K562 (cell line): ENCODE data around the gene ZNF502. TPM values are rescaled to one million over a fixed set of nuclear protein-coding genes. Genes with fewer than 3 reads are reported as not detected.

ENCODE experiments used
- ATAC-seq: fragments of 200-7000 bp; cut with Tn5 transposase; 3 replicates; pipeline ENCODE4 v1.9.1; 2020; ENCODE audit warnings: moderate library complexity
- Bru-seq: library from RNA; stranded (reverse); fragments of 400-500 nt; gene quantifications from one replicate; lab custom pipeline; 2021; lab: Mats Ljungman, UMichigan
- BruChase-seq, 2 experiments: library from RNA; stranded (reverse); fragments of 400-500 nt; gene quantifications; one replicate each; lab custom pipeline; 2021; lab: Mats Ljungman, UMichigan
- BruUV-seq: library from RNA; stranded (reverse); fragments of 400-500 nt; replicated peaks from 2 replicates; lab custom pipeline; 2021; lab: Mats Ljungman, UMichigan
- CTCF ChIA-PET: fragments of 300-600 bp; formaldehyde crosslinking; extraction: SDS; loops from one replicate; lab custom pipeline; 2021; ENCODE audit warnings: low intra/inter-chr PET ratio; lab: Yijun Ruan, JAX
- POLR2A ChIA-PET: fragments of 300-600, 350-650 bp; sonication (Branson Sonifier 250); formaldehyde crosslinking; extraction: SDS; loops from one replicate; lab custom pipeline; 2021; ENCODE audit warnings: antibody characterized with exemption, inconsistent platforms; lab: Yijun Ruan, JAX
- DNase-seq, 4 experiments: peaks; one replicate each; pipeline versions ENCODE4 v3.0.0 to v3.0.0-alpha.2; 2011 to 2018; ENCODE audit warnings: low spot score in 3 of 4, mixed read lengths in 3 of 4; ENCODE audit errors: extremely low read depth in 1 of 4
- FAIRE-seq: peaks from 2 replicates; lab custom pipeline; 2011; peaks lifted over from hg19 to GRCh38; lab: Jason Lieb, UNC
- H2AFZ ChIP-seq: 2 replicates; pipeline ENCODE4 v1.6.0; 2011; ENCODE audit warnings: low read depth, low read length, control low read depth, inconsistent platforms
- H3K27ac ChIP-seq: fragments of 200-600 bp; 3 replicates; pipeline ENCODE4 v1.8.0; 2011; ENCODE audit warnings: low read depth, mild to moderate bottlenecking, control low read depth, inconsistent platforms, low read length, moderate library complexity, mixed read lengths; ENCODE audit errors: extremely low read depth
- H3K27me3 ChIP-seq, 2 experiments: fragments of 300-600 bp in 1 of 2; 2 replicates in 1 of 2; 3 replicates in 1 of 2; pipeline versions ENCODE4 v1.6.0 to v1.8.0; 2011; ENCODE audit warnings: inconsistent platforms in 2 of 2, low read length in 2 of 2, mild to moderate bottlenecking in 1 of 2, mixed read lengths in 1 of 2, moderate library complexity in 1 of 2; ENCODE audit not compliant: control insufficient read depth in 2 of 2, insufficient read depth in 2 of 2
- H3K36me3 ChIP-seq: fragments of 300-600 bp; 3 replicates; pipeline ENCODE4 v1.8.0; 2011; ENCODE audit warnings: mild to moderate bottlenecking, low read length, inconsistent platforms; ENCODE audit not compliant: control insufficient read depth, insufficient read depth
- H3K4me1 ChIP-seq, 2 experiments: fragments of 200-600 bp in 1 of 2; replicated peaks in 1 of 2; 2 replicates in 1 of 2; 3 replicates in 1 of 2; pipeline versions ENCODE4 v1.5.1 to v1.8.0; 2011; ENCODE audit warnings: inconsistent platforms in 2 of 2, low read length in 2 of 2, mild to moderate bottlenecking in 1 of 2, mixed read lengths in 1 of 2, moderate library complexity in 1 of 2; ENCODE audit not compliant: control insufficient read depth in 2 of 2, insufficient read depth in 2 of 2
- H3K4me2 ChIP-seq: 2 replicates; pipeline ENCODE4 v1.6.1; 2011; ENCODE audit warnings: low read length, control low read depth, inconsistent platforms, mixed read lengths; ENCODE audit not compliant: insufficient read depth
- H3K4me3 ChIP-seq: fragments of 200-600 bp; sonication (generic), shearing (Covaris generic); 2 replicates; pipeline ENCODE4 v1.5.1; 2016; ENCODE audit warnings: control low read depth, inconsistent platforms
- H3K79me2 ChIP-seq: fragments of 200-600 bp; 3 replicates; pipeline ENCODE4 v1.8.0; 2011; ENCODE audit warnings: low read length, inconsistent platforms; ENCODE audit not compliant: control insufficient read depth, insufficient read depth
- H3K9ac ChIP-seq, 2 experiments: 2 replicates each; pipeline versions ENCODE4 v1.6.0 to v1.6.1; 2011; ENCODE audit warnings: low read depth in 2 of 2, low read length in 2 of 2, control low read depth in 1 of 2, inconsistent platforms in 1 of 2, mild to moderate bottlenecking in 1 of 2, mixed read lengths in 1 of 2; ENCODE audit not compliant: insufficient read depth in 1 of 2
- H3K9me1 ChIP-seq: one replicate; pipeline ENCODE4 v1.6.0; 2011; ENCODE audit warnings: inconsistent platforms, mild to moderate bottlenecking, low read length, moderate library complexity; ENCODE audit not compliant: control insufficient read depth, insufficient read depth
- H3K9me3 ChIP-seq: replicated peaks from 2 replicates; pipeline ENCODE4 v1.5.1; 2011; ENCODE audit warnings: low read depth, low read length, inconsistent platforms; ENCODE audit not compliant: control insufficient read depth, insufficient read depth
- H4K20me1 ChIP-seq: replicated peaks from 2 replicates; pipeline ENCODE4 v1.6.1; 2011; ENCODE audit warnings: low read length, inconsistent platforms, mixed read lengths; ENCODE audit not compliant: control insufficient read depth, insufficient read depth
- ATF1 ChIP-seq, 2 experiments: fragments of 450-650 bp in 1 of 2; IDR thresholded peaks; 2 replicates each; pipeline ENCODE4 v1.6.1; 2016; ENCODE audit warnings: missing compliant biosample characterization in 1 of 2, missing genetic modification characterization in 1 of 2
- DMBX1 ChIP-seq: fragments of 250-450 bp; sonication (Bioruptor Pico); IDR thresholded peaks from 2 replicates; pipeline ENCODE4 v1.8.0; 2022; ENCODE audit warnings: inconsistent platforms, mild to moderate bottlenecking, moderate library complexity, borderline replicate concordance
- L3MBTL2 ChIP-seq: fragments of 450-650 bp; IDR thresholded peaks from 2 replicates; pipeline ENCODE4 v1.6.1; 2016; ENCODE audit warnings: mild to moderate bottlenecking, moderate library complexity
- RBM25 ChIP-seq: fragments of 200-400 bp; formaldehyde crosslinking; IDR thresholded peaks from 2 replicates; pipeline ENCODE4 v1.6.1; 2018; ENCODE audit warnings: low read length, low read depth, moderate library complexity; ENCODE audit not compliant: severe bottlenecking
- SNIP1 ChIP-seq: fragments of 450-650 bp; IDR thresholded peaks from 2 replicates; pipeline ENCODE4 v1.7.1; 2017; ENCODE audit warnings: low read depth, mild to moderate bottlenecking
- TRIM28 ChIP-seq: fragments of 450-650 bp; IDR thresholded peaks from 2 replicates; pipeline ENCODE4 v1.6.1; 2017
- WGBS: fragments of 100-300 bp; shearing (Covaris generic); methylation state at CpG from one replicate; pipeline ENCODE4 v1.1.6; 2016; ENCODE audit warnings: low coverage, mixed read lengths; ENCODE audit not compliant: insufficient coverage; ENCODE audit errors: missing lambda C conversion rate; 5-methylcytosine and 5-hydroxymethylcytosine counted together
- in situ Hi-C: fragments of 300-500 bp; cut with MboI; formaldehyde crosslinking; loops from 4 replicates; pipeline ENCODE4 v1.15.0; 2018; ENCODE audit warnings: inconsistent platforms, mixed read lengths
- intact Hi-C: fragments of 100-400 bp; cut with micrococcal nuclease; formaldehyde crosslinking; loops from 2 replicates; pipeline ENCODE4 v1.14.2; 2022
- long read RNA-seq, 3 experiments: library from polyadenylated mRNA in 2 of 3; library from RNA in 1 of 3; unstranded in 2 of 3; stranded (forward) in 1 of 3; transcript quantifications; one replicate each; pipeline ENCODE4 v2.0.0, GENCODE V29; 2019 to 2022
- polyA minus RNA-seq, 3 experiments: library from RNA; depleted of rRNA, polyadenylated mRNA; stranded (reverse); fragments of >200 nt; gene quantifications; 2 replicates each; pipeline ENCODE4 v1.2.3, GENCODE V29; 2011
- polyA plus RNA-seq, 8 experiments: library from polyadenylated mRNA; depleted of rRNA in 4 of 8; stranded (reverse) in 5 of 8; unstranded in 3 of 8; fragments of >200 nt; fragmentation: Nextera tagmentation in 2 of 8; fragmentation: Illumina TruSeq in 1 of 8; extraction: Ambion mirVana in 2 of 8; extraction: Trizol in 1 of 8; gene quantifications; 2 replicates each; pipeline versions ENCODE4 v1.2.1 to v1.2.3, GENCODE V29; 2011 to 2014; ENCODE audit warnings: inconsistent platforms in 1 of 8, missing spikeins in 1 of 8
- total RNA-seq, 7 experiments: library from RNA; depleted of rRNA in 6 of 7; stranded (reverse); fragments of >200 nt in 6 of 7; fragmentation: Illumina TruSeq in 2 of 7; extraction: Trizol in 2 of 7; gene quantifications; 2 replicates each; pipeline versions ENCODE4 v1.2.1 to v1.2.3, GENCODE V29; 2011 to 2021; ENCODE audit warnings: low replicate concordance in 1 of 7
- TF ChIP-seq, protein P1 (sequence below): fragments of 250-450 bp; sonication (Bioruptor Pico); IDR thresholded peaks from 2 replicates; pipeline ENCODE4 v1.8.0; 2021; ENCODE audit warnings: moderate library complexity, mild to moderate bottlenecking, inconsistent platforms
- TF ChIP-seq, protein P2 (sequence below), 2 experiments: fragments of 450-650 bp; conservative IDR thresholded peaks; 2 replicates each; pipeline ENCODE4 v1.6.1; 2017; ENCODE audit warnings: mild to moderate bottlenecking in 2 of 2, moderate library complexity in 2 of 2
- TF ChIP-seq, protein P3 (sequence below): fragments of 450-650 bp; IDR thresholded peaks from 2 replicates; pipeline ENCODE4 v1.6.1; 2016
- TF ChIP-seq, protein P4 (sequence below): fragments of 450-650 bp; IDR thresholded peaks from 2 replicates; pipeline ENCODE4 v1.7.1; 2018; ENCODE audit warnings: mild to moderate bottlenecking, low read depth; ENCODE audit not compliant: partially characterized antibody

Gene ZNF502
- total RNA-seq (2011; cell fraction: chromatin; rRNA removed; ENCODE audit: low replicate concordance), result 0.60 and 2.4 TPM in 2 replicates
- 0.66 and 0.67 TPM in 2 replicates for total RNA-seq (2011; cell fraction: nucleolus; rRNA removed)
- total RNA-seq (2011; cell fraction: nucleoplasm; rRNA removed), result 0.66 and 0.76 TPM in 2 replicates
- total RNA-seq (2014; rRNA removed) (0.59 and 0.61 TPM in 2 replicates), total RNA-seq (2014; rRNA removed; fragmentation: Illumina TruSeq; extraction: Trizol) (0.73 and 1.3 TPM in 2 replicates), total RNA-seq (2015; rRNA removed; fragmentation: Illumina TruSeq; extraction: Trizol) (0.68 and 0.98 TPM in 2 replicates), total RNA-seq (2021) (0.65 and 0.73 TPM in 2 replicates), polyA plus RNA-seq (2011; rRNA removed) (0.11 and 0.47 TPM in 2 replicates), polyA plus RNA-seq (2014; fragmentation: Illumina TruSeq; extraction: Trizol) (0.73 and 0.90 TPM in 2 replicates), polyA plus RNA-seq (2014; fragmentation: Nextera tagmentation; extraction: Ambion mirVana) (under 1 TPM; 0.38 to 0.67 TPM), polyA plus RNA-seq (2014; rRNA removed) (0.60 and 1.6 TPM in 2 replicates), polyA minus RNA-seq (2011; rRNA and poly(A)+ RNA removed) (0.15 and 0.46 TPM in 2 replicates), Bru-seq, nascent RNA (percentile 45 among the genes with signal in this experiment), BruChase-seq, experiment 1, labeled RNA remaining after a 2-hour chase (percentile 54 among the genes with signal in this experiment), BruChase-seq, experiment 2, labeled RNA remaining after a 6-hour chase (percentile 55 among the genes with signal in this experiment)
- polyA plus RNA-seq (2011; cell fraction: cytosol; rRNA removed), result 0.03 and 0.07 TPM in 2 replicates
- polyA plus RNA-seq (2011; cell fraction: nucleus; rRNA removed), result 0.10 and 0.30 TPM in 2 replicates
- 0.29 and 0.84 TPM in 2 replicates for polyA plus RNA-seq (2012)
- polyA minus RNA-seq (2011; cell fraction: cytosol; rRNA and poly(A)+ RNA removed), result not detected in 2 replicates
- polyA minus RNA-seq (2011; cell fraction: nucleus; rRNA and poly(A)+ RNA removed), result 0.33 and 0.40 TPM in 2 replicates
- long read RNA-seq, experiment 1, partial matches to known transcripts, result 0 of 2 reads
- long read RNA-seq, experiment 1, other reads (novel, unspliced or antisense), result 1 of 2 reads
- long read RNA-seq, experiment 2, partial matches to known transcripts, result 0 of 3 reads
- long read RNA-seq, experiment 2, other reads (novel, unspliced or antisense), result 1 of 3 reads
- long read RNA-seq, experiment 3, result 0 reads

DNA sequence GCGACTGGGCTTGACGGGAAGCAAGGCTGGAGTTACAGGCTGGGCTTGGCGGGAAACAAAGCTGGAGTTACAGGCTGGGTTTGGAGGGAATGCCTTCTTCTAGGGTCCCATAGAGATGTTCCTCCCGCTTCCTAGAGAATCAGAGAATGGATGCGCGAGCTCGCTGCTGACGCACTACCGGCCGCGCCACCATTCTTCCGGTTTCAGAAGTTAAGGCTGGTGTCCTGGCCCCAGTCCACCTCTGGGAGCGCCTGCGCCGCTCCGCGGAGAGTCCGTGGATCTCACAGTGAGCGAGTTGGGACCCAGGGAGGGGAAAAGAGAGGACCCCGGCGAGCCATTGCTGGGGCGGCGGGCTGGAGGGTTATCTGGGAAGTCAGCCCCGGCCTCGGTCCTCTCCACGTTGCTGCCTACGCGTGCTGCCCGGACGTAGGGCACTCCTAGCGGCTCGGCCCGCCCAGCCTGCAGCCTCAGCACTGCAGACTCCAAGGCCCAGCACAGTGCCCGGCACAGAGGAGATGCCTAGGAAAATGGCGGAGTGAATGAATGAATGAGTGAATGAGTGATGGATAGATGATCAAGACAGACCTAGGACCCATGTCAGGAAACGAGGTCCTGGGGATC lies at the start of gene ZNF502:
Gene ZNF502 (plus strand): TSS at position 206 of the 621 bp plus-strand sequence. CDS start 7,602 bp downstream, outside the sequence.
- H3K9me3 ChIP-seq, result peaks cover 12% of the 10 kb centered on the region
- H3K36me3 ChIP-seq, result no peaks in the 10 kb centered on the region
- in situ Hi-C loops, result no loop called here
- peak within 1 kb of the TSS; percentile 77 for H3K4me2 ChIP-seq
- peaks cover 0 to 7% of the 10 kb centered on the region in 2 experiments; a peak in 1 of 5 replicates for H3K4me1 ChIP-seq
- peaks cover 14 to 25% of the 10 kb centered on the region in 2 experiments; a peak in 4 of 5 replicates for H3K27me3 ChIP-seq
- H4K20me1 ChIP-seq, result no peaks in the 10 kb centered on the region
- FAIRE-seq (no peak), ATAC-seq (peak; percentile 99), DNase-seq (peak; percentile 44 to 76 (median 64))
- no peaks in the 10 kb centered on the region for H3K9me1 ChIP-seq
- H3K9ac ChIP-seq, result peak within 1 kb of the TSS in 1 of 2 experiments; percentile 48; a peak in 1 of 4 replicates
- peak within 1 kb of the TSS; percentile 95 for H2AFZ ChIP-seq
- no peak within 1 kb of the TSS; the same call in 2 of the 3 replicates for H3K27ac ChIP-seq
- ChIA-PET POLR2A (interaction anchor here (0.5 to 1.4 kb wide), 5 partner anchors 8 to 288 kb away, joined by 3 to 4 read pairs (median 3); partner anchors contain the start of gene ZNF501), CTCF (interaction anchor here (0.8 kb wide), 1 partner anchor 135 kb away, joined by 3 read pairs; no protein-coding TSS in a partner anchor)
- peak within 1 kb of the TSS; percentile 46 for H3K4me3 ChIP-seq
- intact Hi-C loops, result loop anchor here (1.0 to 10.0 kb wide), 2 partner anchors 17 to 178 kb away; partner anchors contain the start of gene ZNF501
- 10% methylated on average over 31 of the region's 36 CpGs for WGBS
- no peaks in the 10 kb centered on the region for H3K79me2 ChIP-seq
- TSS peak; percentile 66 for BruUV-seq
- TF ChIP-seq ATF1 (CRISPR knock-in tag; IDR thresholded peaks at IDR 0.05) (peak; percentile 50; the same call in 1 of the 2 replicates), ATF1 (tag; IDR thresholded peaks at IDR 0.05) (peak; percentile 96), TRIM28 (no peak), DMBX1 (0 out of 2 replicates have a peak, but pooled peaks have one; percentile 52), L3MBTL2 (peak; percentile 31; the same call in 1 of the 2 replicates), RBM25 (no peak), SNIP1 (peak; percentile 80)
- TF ChIP-seq, protein P1, sequence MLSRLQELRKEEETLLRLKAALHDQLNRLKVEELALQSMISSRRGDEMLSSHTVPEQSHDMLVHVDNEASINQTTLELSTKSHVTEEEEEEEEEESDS, result no peak
- TF ChIP-seq, protein P2, sequence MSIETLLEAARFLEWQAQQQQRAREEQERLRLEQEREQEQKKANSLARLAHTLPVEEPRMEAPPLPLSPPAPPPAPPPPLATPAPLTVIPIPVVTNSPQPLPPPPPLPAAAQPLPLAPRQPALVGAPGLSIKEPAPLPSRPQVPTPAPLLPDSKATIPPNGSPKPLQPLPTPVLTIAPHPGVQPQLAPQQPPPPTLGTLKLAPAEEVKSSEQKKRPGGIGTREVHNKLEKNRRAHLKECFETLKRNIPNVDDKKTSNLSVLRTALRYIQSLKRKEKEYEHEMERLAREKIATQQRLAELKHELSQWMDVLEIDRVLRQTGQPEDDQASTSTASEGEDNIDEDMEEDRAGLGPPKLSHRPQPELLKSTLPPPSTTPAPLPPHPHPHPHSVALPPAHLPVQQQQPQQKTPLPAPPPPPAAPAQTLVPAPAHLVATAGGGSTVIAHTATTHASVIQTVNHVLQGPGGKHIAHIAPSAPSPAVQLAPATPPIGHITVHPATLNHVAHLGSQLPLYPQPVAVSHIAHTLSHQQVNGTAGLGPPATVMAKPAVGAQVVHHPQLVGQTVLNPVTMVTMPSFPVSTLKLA (conservative IDR thresholded peaks at IDR 0.05), result peak; percentile 20 to 47; a peak in 1 of 4 replicates
- TF ChIP-seq, protein P3, sequence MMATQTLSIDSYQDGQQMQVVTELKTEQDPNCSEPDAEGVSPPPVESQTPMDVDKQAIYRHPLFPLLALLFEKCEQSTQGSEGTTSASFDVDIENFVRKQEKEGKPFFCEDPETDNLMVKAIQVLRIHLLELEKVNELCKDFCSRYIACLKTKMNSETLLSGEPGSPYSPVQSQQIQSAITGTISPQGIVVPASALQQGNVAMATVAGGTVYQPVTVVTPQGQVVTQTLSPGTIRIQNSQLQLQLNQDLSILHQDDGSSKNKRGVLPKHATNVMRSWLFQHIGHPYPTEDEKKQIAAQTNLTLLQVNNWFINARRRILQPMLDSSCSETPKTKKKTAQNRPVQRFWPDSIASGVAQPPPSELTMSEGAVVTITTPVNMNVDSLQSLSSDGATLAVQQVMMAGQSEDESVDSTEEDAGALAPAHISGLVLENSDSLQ, result no peak
- TF ChIP-seq, protein P4, sequence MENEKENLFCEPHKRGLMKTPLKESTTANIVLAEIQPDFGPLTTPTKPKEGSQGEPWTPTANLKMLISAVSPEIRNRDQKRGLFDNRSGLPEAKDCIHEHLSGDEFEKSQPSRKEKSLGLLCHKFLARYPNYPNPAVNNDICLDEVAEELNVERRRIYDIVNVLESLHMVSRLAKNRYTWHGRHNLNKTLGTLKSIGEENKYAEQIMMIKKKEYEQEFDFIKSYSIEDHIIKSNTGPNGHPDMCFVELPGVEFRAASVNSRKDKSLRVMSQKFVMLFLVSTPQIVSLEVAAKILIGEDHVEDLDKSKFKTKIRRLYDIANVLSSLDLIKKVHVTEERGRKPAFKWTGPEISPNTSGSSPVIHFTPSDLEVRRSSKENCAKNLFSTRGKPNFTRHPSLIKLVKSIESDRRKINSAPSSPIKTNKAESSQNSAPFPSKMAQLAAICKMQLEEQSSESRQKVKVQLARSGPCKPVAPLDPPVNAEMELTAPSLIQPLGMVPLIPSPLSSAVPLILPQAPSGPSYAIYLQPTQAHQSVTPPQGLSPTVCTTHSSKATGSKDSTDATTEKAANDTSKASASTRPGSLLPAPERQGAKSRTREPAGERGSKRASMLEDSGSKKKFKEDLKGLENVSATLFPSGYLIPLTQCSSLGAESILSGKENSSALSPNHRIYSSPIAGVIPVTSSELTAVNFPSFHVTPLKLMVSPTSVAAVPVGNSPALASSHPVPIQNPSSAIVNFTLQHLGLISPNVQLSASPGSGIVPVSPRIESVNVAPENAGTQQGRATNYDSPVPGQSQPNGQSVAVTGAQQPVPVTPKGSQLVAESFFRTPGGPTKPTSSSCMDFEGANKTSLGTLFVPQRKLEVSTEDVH, result peak; percentile 52
